HG03520 (cell line): ENCODE results near the gene PTBP3.

Source experiments
- ATAC-seq: cut with Tn5 transposase; IDR thresholded peaks from one replicate; pipeline ENCODE4 v1.9.1; 2021; ENCODE audit warnings: mild to moderate bottlenecking, moderate library complexity; ENCODE audit not compliant: unreplicated experiment

The PTBP3 gene

DNA sequence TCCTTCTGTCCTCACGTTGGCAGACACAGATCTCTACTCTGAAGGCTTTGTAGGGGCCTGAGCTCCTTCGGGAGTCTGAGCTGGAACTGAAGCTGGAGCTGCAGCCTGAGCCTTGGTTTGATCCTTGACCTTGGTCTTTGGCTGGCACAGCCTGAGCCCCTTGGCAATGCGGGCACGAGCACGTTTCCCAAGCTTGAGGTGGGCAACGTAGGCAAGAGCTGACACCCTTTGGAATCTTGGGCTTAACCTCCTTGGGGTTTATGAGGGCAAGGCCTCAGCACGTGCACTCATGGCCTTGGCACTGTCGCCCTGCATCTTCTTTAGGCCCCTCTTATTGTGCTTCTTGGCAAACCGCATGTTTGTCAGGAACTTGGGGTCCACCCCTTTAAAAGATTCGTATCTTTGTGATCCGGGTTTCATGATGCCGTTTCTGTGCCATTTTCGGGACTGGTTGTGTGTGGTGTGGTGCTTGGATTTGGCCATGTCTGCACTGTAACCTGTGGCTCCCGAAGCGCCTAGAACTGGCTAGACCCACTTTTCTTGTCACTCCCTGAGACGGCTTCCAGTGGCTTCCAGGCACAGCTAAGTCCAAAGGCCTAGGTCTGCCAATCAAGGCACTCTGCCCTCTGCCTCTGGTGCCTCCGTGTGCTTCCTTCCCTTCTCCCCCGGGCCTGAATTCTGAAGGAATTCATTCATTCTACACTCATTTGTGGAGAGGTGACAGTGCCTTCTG, 159.8 kb downstream of the PTBP3 start:
- no peak for ATAC-seq

DNA sequence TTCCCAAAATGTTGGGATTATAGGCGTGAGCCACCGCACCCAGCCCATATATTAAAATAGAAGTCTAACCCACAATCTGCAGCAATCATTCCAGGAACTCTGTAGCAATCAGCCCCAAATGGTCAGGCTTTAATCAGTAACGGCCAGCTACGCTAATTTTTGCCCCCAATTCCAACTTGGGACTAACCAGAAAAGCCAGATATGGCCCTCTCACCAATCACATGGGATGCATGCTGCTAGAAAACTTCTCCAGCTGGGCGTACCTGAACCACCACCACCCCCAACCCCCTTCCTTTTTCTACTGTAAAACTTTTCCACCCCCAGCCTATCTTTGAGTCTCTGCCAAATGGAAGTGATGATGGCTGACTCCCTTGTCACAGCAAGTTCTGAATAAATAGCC, 162.5 kb downstream of the PTBP3 start:
- ATAC-seq: no peak

DNA sequence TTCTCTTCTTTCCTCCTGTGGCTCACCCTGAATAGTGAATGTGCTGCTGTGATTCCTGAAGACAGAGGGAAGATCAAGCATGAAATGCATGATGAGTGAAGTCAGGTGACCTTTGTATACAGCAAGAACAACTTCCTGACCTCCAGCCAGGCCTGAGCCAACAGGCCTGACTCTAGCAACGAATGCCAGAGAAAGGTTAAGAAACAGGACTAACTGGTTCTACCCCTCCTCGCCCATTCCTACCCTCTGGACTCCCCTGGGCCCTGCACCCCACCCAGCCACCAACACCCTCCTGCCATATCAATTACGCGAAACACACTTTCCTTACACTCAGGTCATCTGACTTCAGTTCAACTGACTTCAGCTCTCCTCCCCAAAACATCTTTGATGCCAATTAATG, 163.2 kb downstream of the PTBP3 start:
- ATAC-seq: no peak

DNA sequence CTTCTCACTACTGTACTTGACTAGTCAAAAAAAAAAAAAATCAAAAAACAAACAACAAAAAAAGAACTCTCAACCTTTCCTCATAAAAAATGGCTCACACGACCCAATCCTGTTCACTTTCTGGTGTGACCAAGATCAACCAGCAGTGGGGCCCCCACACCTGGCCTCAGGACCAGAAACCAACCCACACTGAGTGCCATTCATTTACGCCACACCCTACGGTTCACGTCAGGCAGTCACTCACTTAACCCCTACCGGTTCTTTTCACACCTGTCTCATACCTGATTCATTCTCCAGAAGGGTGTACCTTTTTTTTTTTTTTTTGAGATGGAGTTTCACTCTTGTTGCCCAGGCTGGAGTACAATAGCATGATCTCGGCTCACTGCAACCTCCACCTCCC, 164.1 kb downstream of the PTBP3 start:
- ATAC-seq: no peak

DNA sequence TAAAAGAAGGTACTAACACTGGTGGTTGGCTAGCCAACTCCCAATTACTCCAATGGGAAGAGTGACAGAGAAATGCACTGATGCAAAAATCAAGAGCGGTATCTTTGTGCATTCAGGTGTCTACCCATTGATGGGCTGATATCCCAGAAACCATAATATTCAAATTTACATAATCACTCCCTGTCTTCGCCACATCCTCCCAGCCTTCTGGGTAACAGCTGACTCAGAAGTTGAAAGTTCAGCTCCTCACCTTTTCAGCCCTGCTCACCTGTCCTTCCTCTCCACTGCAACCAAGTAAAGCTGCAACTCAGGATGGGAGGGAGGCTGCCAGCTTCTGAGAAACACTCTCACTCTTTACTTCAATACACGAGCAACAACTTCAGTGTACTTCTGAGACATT, 165.2 kb downstream of the PTBP3 start:
- no peak for ATAC-seq
